HG03457 (cell line): Measurements from ENCODE around the gene NCLN.
"Not testable (repeated sequence)": the region's sequence is repeated elsewhere in the genome, so short reads cannot be mapped to it uniquely, and the experiment has no call there.

Source experiments
- ATAC-seq: cut with Tn5 transposase; IDR thresholded peaks from one replicate; pipeline ENCODE4 v1.9.1; 2021; ENCODE audit warnings: moderate number of reproducible peaks; ENCODE audit not compliant: unreplicated experiment

The NCLN gene

GRCh38 chr19:3224346-3225168 is 38.8 kb downstream of the NCLN start, which contains the start of gene CELF5:
CELF5 (plus strand) TSS chr19:3224661; CDS start chr19:3224740, 79 bp downstream.
- no peak for ATAC-seq

DNA sequence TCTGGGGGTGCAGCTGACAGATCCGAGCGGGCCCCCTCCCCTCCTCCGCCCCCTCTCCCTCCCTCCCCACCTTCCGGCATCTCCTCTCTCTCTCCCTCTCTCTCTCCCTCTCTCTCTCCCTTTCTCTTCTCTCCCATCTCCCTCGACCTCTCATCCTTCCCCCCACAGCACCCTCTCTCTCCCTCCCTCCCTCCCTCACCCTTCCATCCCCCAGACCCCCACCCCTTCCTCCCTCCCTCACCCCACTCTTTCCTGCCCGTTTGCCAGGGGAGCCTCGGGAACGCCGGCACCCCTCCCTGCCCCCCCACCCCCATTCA is 39.4 kb downstream of the NCLN start:
- no peak for ATAC-seq

GRCh38 chr19:3225677-3226093 is 40.0 kb downstream of the NCLN start:
- no peak for ATAC-seq

GRCh38 chr19:3227054-3227626 is 41.4 kb downstream of the NCLN start:
- no peak for ATAC-seq

DNA sequence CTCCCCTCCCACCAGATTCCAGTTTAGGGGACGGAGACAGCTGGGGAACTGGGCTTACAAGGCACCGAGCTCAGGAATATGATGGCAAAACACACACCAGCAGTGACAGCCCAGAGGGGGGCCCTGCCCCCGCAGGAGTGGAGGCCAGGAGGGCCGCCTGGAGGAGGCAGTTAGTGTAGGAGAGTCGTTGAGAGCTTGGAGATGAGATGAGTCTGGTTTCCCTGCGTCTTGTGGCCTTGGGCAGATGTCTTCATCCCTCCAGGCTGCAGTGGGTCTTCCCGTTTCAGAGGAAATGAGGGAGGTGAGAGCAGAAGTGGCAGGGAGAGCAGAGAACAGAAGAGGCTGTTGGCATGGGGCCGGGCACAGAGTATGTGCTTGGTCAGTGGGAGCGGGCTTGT is 43.6 kb downstream of the NCLN start:
- no peak for ATAC-seq

GRCh38 chr19:3229888-3230496 is 44.3 kb downstream of the NCLN start:
- ATAC-seq, result no peak

DNA sequence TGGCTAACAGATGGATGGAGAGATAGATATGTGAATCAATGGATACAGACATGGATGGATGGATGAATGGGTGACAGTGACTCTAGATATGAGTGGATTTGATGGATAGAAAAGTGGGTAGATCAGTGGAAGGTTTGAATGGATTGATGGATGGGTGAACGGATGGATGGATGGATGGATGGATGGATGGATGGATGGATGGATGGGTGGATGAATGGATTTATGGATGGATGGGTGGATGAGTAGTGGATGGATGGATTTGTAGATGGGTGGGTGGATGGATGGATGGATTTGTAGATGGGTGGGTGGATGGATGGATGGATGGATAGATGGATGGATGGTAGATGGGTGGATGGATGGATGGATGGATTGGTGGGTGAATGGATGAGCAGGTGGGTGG is 45.6 kb downstream of the NCLN start:
- no peak for ATAC-seq

DNA sequence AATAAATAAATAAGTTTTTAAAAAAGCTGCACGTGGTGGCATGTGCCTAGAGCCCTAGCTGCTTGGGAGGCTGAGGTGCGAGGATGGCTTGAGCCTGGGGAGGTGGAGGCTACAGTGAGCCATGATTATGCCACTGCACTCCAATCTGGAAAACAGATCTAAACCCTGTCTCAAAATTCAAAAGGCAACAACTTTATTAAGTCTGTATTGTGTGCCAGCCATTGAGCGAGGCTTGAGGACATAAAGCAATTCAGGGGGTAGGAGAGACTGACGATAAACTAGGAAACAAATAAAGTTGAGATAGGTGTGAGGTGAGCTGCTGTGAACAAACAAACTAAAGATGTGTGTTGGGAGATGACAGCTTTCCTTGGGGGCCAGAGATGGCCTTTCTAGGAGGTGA is 47.4 kb downstream of the NCLN start:
- ATAC-seq, result no peak

GRCh38 chr19:3233831-3234230 is 48.1 kb downstream of the NCLN start:
- ATAC-seq, result no peak

DNA sequence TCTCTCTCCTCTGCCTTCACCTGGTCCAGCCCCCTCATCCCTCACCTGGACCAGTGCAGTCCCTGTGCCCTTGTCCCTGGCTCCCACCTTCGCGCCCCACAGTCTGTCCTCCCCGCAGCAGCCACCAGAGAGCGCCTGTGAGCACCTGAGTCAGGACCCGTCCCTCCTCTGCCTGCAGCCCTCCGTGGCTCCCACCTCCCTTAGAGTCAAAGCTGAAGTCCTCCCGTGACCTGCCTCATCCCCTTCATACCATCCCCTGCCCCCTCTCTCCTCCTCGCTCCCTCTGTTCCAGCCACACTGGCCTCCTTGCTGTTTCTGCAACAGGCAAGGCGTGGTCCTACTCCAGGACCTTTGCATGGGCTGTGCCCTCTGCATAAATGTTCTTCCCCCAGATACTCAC is 49.1 kb downstream of the NCLN start:
- ATAC-seq, result no peak

- ATAC-seq, result not testable (repeated sequence)
Observed at GRCh38 chr19:3235604-3236003, 49.9 kb downstream of the NCLN start.

GRCh38 chr19:3236272-3236671 is 50.5 kb downstream of the NCLN start:
- ATAC-seq, result no peak

- no peak for ATAC-seq
Observed at GRCh38 chr19:3238066-3238561, 52.4 kb downstream of the NCLN start.

- no peak for ATAC-seq
Observed at GRCh38 chr19:3239367-3239766, 53.6 kb downstream of the NCLN start.

DNA sequence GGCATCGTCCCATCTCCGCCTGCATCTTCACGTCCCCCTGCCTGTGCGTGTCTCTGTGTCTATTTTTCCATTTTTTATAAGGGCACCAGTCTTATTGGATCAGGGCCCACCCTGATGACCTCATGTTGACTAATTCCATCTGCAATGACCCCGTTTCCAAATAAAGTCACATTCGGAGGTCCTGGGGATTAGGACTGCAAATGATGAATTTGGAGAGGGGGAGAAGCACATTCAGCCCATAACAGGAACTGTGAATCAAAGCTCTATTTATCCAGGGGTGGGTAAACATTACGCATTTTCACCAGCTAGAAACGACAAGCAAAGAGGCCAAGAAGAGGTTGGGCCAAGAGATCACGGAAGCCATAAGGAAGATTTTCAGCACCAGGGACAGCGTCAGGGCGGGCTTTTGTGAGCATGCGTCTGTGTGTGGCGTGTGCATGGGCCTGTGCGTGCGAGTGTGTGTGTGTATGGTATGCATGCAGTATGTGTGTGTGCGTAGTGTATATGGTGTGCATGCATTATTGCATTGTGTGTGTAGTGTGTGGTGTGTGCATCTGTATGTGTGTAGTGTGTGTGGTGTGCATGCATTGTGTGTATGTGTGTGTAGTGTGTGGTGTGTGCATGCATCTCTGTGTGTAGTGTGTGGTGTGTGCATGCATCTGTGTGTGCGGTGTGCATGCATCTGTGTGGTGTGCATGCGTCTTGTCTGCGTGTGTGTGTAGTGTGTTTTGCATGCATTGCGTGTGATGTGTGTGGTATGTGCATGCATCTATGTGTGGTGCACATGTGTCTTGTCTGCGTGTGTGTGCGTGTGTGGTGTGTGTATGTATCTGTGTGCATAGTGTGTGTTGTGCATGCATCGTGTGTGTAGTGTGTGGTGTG is 58.3 kb downstream of the NCLN start:
- ATAC-seq, result no peak

- no peak for ATAC-seq
Observed at GRCh38 chr19:3245050-3245449, 59.3 kb downstream of the NCLN start.

GRCh38 chr19:3248728-3249326 is 63.1 kb downstream of the NCLN start:
- no peak for ATAC-seq

DNA sequence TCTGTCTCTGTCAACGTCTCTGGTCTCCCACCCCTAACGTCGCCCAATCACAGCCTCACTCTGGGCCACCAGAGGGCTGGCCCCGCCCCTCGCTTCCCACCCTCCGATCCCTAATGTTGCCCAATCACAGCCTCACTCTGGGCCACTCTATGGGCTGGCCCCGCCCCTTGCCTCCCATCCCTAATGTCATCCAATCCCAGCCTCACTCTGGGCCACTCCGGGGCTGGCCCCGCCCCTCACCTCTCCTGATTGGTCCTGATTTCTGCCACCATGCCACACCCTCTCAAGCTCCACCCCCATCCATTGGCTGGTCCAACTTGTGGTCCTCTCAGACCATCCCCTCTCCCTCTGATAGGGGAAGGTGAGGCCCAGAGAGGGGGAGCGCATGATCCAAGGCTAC is 63.7 kb downstream of the NCLN start:
- ATAC-seq, result no peak

DNA sequence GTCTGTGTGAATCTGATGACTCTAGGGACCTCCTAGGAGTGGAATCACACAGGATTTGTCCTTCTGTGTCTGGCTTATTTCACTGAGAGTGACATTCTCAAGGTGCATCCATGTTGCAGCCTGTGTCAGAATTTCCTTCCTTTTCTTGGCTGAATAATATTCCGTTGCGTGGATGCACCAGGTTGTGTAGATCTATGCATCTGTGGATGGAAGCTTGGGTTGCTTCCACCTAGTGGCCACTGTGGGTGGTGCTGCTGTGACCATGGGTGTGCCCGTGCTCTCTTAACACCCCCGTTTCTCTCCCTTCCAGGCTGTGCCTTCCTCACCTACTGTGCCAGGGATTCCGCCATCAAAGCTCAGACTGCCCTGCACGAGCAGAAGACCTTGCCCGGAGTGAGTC is 64.9 kb downstream of the NCLN start:
- ATAC-seq, result no peak

DNA sequence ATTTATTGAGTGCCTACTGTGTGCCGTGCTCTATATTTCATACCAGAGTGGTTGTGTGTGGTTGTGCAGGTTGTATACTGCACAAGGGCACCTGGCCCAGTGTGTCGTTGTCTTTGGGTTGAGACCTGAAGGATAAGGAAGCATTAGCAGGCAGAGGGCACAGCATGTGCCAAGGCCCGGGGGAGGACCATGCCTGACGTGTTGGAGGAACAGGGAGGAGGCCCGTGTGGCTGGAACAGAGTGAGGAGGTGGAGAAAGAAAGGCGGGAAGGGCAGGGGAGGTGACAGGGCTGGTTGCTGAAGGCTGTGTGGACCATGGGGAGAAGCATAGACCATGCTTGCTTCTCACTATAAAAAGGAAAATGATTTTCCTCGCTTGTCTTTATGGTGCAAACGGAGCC is 65.5 kb downstream of the NCLN start:
- no peak for ATAC-seq

DNA sequence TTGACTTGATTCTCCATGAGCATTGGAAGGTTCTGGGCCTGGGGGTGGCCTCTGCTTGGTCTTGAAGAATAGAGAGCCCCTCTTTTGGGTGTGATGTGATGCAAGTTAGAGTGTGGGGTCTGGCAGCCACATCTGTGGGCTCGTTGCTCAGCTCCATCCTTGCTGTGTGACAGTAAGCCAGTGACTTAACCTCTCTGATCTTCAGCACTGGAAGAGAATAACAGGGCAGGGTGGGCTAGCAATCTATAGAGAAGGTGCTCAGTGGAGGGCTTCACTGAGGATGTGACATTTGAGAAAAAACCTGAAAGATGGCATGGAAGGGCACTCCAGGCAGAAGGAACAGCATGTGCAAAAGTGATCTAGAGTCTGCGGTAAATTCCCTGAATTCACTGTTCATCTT is 66.9 kb downstream of the NCLN start:
- ATAC-seq, result no peak
